Fibroblast of pulmonary artery (primary cell): ENCODE data around the gene DUOXA1.

ENCODE experiments used
- DNase-seq: peaks from one replicate; pipeline ENCODE4 v3.0.0-alpha.2; 2010; ENCODE audit warnings: low read depth
- H3K4me3 ChIP-seq: replicated peaks from 2 replicates; pipeline ENCODE4 v1.5.1; 2011; ENCODE audit warnings: low read depth, mild to moderate bottlenecking, control low read depth, low read length, moderate library complexity
- TF ChIP-seq, protein P1 (sequence below): IDR thresholded peaks from 2 replicates; pipeline ENCODE4 v1.5.1; 2011; ENCODE audit warnings: mild to moderate bottlenecking, control low read depth, low read length, inconsistent platforms; ENCODE audit errors: missing control alignments

DUOXA1 gene

DNA sequence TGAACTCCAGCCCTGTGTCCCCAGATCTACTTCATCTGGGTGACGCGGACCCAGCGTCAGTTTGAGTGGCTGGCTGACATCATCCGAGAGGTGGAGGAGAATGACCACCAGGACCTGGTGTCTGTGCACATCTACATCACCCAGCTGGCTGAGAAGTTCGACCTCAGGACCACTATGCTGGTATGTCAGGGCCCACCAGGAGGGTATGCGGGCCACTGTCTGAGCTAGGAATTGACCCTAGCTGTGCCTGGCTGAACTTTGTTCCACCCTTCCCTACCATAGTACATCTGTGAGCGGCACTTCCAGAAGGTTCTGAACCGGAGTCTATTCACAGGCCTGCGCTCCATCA, 33.8 kb upstream of the DUOXA1 start:
- TF ChIP-seq, protein P1, sequence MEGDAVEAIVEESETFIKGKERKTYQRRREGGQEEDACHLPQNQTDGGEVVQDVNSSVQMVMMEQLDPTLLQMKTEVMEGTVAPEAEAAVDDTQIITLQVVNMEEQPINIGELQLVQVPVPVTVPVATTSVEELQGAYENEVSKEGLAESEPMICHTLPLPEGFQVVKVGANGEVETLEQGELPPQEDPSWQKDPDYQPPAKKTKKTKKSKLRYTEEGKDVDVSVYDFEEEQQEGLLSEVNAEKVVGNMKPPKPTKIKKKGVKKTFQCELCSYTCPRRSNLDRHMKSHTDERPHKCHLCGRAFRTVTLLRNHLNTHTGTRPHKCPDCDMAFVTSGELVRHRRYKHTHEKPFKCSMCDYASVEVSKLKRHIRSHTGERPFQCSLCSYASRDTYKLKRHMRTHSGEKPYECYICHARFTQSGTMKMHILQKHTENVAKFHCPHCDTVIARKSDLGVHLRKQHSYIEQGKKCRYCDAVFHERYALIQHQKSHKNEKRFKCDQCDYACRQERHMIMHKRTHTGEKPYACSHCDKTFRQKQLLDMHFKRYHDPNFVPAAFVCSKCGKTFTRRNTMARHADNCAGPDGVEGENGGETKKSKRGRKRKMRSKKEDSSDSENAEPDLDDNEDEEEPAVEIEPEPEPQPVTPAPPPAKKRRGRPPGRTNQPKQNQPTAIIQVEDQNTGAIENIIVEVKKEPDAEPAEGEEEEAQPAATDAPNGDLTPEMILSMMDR, result no peak
- no peak overlapping the region for H3K4me3 ChIP-seq
- DNase-seq, result no peak

GRCh38 chr15:45162771-45163507, 33.3 kb upstream of the DUOXA1 start:
- TF ChIP-seq, protein P1, result peak; percentile 99
- no peak overlapping the region for H3K4me3 ChIP-seq
- peak; percentile 85 for DNase-seq

GRCh38 chr15:45161666-45162065, 32.0 kb upstream of the DUOXA1 start:
- H3K4me3 ChIP-seq, result no peak overlapping the region
- TF ChIP-seq, protein P1, result no peak
- no peak for DNase-seq

- TF ChIP-seq, protein P1, result no peak
- peak; percentile 85 for DNase-seq
These were observed 28.3 kb upstream of the DUOXA1 start for GRCh38 chr15:45157974-45158373.

DNA sequence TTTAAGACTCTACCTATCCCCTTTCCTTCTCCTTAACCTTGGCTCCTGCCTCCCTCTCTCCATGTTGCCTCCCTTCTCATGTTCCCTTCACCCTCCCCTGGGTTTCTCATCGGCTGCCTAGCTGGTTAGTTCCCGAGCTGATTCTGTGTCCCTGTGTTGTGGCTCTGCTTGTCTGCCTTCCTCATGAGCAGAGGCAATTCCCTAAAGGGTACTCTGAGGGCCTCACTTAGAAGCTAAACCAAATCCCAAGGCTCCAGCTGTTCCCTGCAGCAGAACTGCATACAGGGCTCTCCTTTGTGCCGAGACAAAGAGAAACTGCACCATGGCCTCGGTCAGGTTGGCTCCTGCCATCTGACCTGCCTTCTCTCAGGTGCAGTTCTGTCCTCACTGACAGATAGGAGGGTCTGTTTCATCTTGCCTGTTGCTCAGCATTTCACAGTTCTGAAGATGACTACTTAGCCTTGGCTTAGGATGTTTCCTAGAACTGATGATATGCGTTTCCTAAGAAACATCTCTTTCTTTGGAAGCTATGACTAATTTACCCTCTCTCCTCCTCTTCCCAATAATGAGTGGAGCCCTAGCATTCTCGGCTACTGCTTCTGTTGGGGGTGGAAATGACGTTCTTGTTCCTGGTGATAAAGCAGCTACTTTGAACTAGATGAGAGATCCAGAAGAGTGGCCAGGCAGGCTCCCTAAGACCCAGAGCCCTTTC, 27.2 kb upstream of the DUOXA1 start:
- DNase-seq, result peak; percentile 83
- H3K4me3 ChIP-seq, result no peak overlapping the region
- TF ChIP-seq, protein P1, result no peak

More at GRCh38 chr15:45157974-45158373, 28.3 kb upstream of the DUOXA1 start:
- no peak overlapping the region for H3K4me3 ChIP-seq

- no peak for DNase-seq
- TF ChIP-seq, protein P1, result no peak
- no peak overlapping the region for H3K4me3 ChIP-seq
These were observed 26.1 kb upstream of the DUOXA1 start for GRCh38 chr15:45155739-45156138.
